GM23338 (cell line): ENCODE data around the gene PPBP.

Experiments used
- CREB1 ChIP-seq: fragments of 250-450 bp; sonication (Bioruptor Pico); IDR thresholded peaks from 2 replicates; pipeline ENCODE4 v1.5.0; 2020; ENCODE audit warnings: low read depth, mild to moderate bottlenecking, moderate library complexity
- CTCF ChIP-seq, 2 experiments: fragments of 200-600 bp in 1 of 2; sonication (generic) in 1 of 2; conservative IDR thresholded peaks; 2 replicates each; pipeline versions ENCODE4 v1.5.1 to v1.6.1; 2016 to 2017; ENCODE audit warnings: antibody characterized with exemption in 2 of 2, low read depth in 2 of 2, mild to moderate bottlenecking in 2 of 2, moderate library complexity in 1 of 2
- POLR2AphosphoS5 ChIP-seq: IDR thresholded peaks from 2 replicates; pipeline ENCODE4 v1.6.1; 2016; ENCODE audit warnings: antibody characterized with exemption, low read depth

- TF ChIP-seq CREB1 (CRISPR knock-in tag), result no peak
- TF ChIP-seq POLR2AphosphoS5, result no peak
- TF ChIP-seq CTCF (conservative IDR thresholded peaks at IDR 0.05; ENCODE audit: low read depth in 2 of 2), result no peak
Observed at GRCh38 chr4:74012130-74012529, 24.1 kb upstream of the PPBP start.
